GM21723 (cell line): Measurements from ENCODE around the gene CCDC141.
"Not testable (repeated sequence)": the region's sequence is repeated elsewhere in the genome, so short reads cannot be mapped to it uniquely, and the experiment has no call there.

Experiments used
- ATAC-seq: cut with Tn5 transposase; IDR thresholded peaks from one replicate; pipeline ENCODE4 v1.9.1; 2021; ENCODE audit warnings: mild to moderate bottlenecking, moderate library complexity; ENCODE audit not compliant: unreplicated experiment

The CCDC141 gene

GRCh38 chr2:178989424-178989823 lies 60.5 kb downstream of the CCDC141 start:
- not testable (repeated sequence) for ATAC-seq

- not testable (repeated sequence) for ATAC-seq
These were observed 67.3 kb downstream of the CCDC141 start for GRCh38 chr2:178982652-178983051.

- ATAC-seq = no peak
These were observed 69.1 kb downstream of the CCDC141 start for GRCh38 chr2:178980815-178981214.

GRCh38 chr2:178978667-178979066 lies 71.3 kb downstream of the CCDC141 start:
- ATAC-seq = no peak

- ATAC-seq = no peak
These were observed 73.6 kb downstream of the CCDC141 start for GRCh38 chr2:178976351-178976750.

GRCh38 chr2:178962805-178963433 lies 87.0 kb downstream of the CCDC141 start:
- no peak for ATAC-seq

- ATAC-seq = no peak
These were observed 87.8 kb downstream of the CCDC141 start for GRCh38 chr2:178962152-178962551.

GRCh38 chr2:178954049-178954448 lies 95.9 kb downstream of the CCDC141 start:
- no peak for ATAC-seq

GRCh38 chr2:178951266-178952006 lies 98.5 kb downstream of the CCDC141 start:
- no peak for ATAC-seq

- peak; percentile 71 for ATAC-seq
These were observed 100.4 kb downstream of the CCDC141 start for GRCh38 chr2:178949584-178949983.

- ATAC-seq = no peak
These were observed 100.8 kb downstream of the CCDC141 start for GRCh38 chr2:178949151-178949550.

GRCh38 chr2:178947006-178947405 lies 102.9 kb downstream of the CCDC141 start:
- no peak for ATAC-seq

GRCh38 chr2:178946494-178946893 lies 103.4 kb downstream of the CCDC141 start:
- ATAC-seq = no peak

- ATAC-seq = no peak
These were observed 106.2 kb downstream of the CCDC141 start for GRCh38 chr2:178943745-178944144.

GRCh38 chr2:178934571-178934970 lies 115.4 kb downstream of the CCDC141 start:
- no peak for ATAC-seq

GRCh38 chr2:178933493-178933892 lies 116.4 kb downstream of the CCDC141 start:
- ATAC-seq = no peak

GRCh38 chr2:178928077-178928476 lies 121.9 kb downstream of the CCDC141 start:
- peak; percentile 63 for ATAC-seq

- peak; percentile 70 for ATAC-seq
These were observed 122.8 kb downstream of the CCDC141 start for GRCh38 chr2:178927173-178927572.

- ATAC-seq = no peak
These were observed 125.1 kb downstream of the CCDC141 start for GRCh38 chr2:178924817-178925216.

- no peak for ATAC-seq
These were observed 126.4 kb downstream of the CCDC141 start for GRCh38 chr2:178923546-178923945.

GRCh38 chr2:178920916-178921513 lies 128.9 kb downstream of the CCDC141 start:
- no peak for ATAC-seq

- ATAC-seq = no peak
These were observed 132.4 kb downstream of the CCDC141 start for GRCh38 chr2:178917555-178917954.
